T-helper 1 cell (primary cell): Measurements from ENCODE around the gene FBXO4.

Experiments used
- DNase-seq, 5 donors: peaks; one replicate each; pipeline ENCODE4 v3.0.0-alpha.2; 2012 to 2020
- total RNA-seq, 4 donors: gene quantifications; one replicate each; lab custom pipeline; 2026; lab: John Stamatoyannopoulos, UW

The FBXO4 gene, protein sequence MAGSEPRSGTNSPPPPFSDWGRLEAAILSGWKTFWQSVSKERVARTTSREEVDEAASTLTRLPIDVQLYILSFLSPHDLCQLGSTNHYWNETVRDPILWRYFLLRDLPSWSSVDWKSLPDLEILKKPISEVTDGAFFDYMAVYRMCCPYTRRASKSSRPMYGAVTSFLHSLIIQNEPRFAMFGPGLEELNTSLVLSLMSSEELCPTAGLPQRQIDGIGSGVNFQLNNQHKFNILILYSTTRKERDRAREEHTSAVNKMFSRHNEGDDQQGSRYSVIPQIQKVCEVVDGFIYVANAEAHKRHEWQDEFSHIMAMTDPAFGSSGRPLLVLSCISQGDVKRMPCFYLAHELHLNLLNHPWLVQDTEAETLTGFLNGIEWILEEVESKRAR
- 9.6 to 16.1 (median 10.9) reads per million in 4 donors for total RNA-seq

- peak; percentile 72 to 93 (median 81) for DNase-seq
Observed at GRCh38 chr5:41924872-41925554, at the start of gene FBXO4. Gene FBXO4 (plus strand): TSS chr5:41925281. CDS start chr5:41925310, 29 bp downstream.

GRCh38 chr5:41876678-41877077, 48.4 kb upstream of the FBXO4 start:
- no peak for DNase-seq

DNA sequence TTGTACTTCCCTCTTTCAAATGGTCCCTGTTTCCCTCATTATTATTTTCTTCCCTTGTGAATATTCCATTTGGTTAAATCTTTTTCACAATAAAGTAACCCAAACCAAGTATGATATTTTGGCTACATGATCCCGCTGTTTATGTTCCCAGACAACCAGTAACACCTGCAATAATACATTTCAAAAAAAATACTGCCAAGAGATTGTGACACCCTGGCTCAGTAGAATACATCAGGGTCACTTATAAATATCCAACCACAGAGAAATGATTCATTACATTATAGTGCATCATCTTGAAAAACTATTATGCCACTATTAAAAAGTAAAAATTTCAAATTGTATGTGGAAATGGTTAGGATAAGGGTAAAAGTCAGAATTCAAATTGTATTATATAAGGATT, 47.7 kb upstream of the FBXO4 start:
- DNase-seq, result no peak

- no peak for DNase-seq
Observed at GRCh38 chr5:41878173-41878572, 46.9 kb upstream of the FBXO4 start.

DNA sequence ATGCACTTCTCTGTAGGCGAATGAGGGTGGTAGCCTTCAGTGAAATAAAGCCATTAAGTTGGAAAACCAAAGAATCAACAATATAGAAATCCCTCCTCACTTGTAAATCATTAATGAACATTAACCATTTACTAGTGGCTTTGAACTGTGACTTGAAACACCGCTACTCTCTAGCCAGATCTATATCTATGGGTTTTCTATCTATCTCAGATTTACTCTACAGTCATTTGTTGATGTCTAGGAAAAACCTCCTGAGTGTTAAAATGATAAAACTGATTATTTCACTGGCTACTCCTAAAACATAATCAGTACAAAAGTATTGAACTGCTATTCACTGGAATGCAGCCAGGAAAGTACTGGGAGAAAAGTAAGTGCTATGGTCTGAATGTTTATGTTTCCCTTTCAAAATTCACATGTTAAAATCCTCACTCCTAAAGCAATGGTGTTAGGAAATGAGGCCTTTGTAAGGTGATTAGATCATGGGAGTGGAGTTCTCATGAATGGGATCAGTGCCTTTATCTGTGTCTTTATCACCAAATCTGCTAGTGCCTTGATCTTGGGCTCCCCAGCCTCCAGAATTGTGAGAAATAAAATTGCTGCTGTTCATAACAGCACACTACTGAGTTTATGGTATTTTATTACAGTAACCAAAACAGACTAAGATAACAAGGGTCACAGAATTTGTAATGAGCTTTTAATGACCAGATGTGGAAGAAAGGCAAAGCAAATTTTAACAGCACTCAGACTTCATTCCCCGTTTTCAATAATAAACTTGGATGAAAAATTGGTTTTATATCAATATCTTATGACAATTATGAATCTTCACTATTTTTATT, 46.2 kb upstream of the FBXO4 start:
- no peak for DNase-seq

DNA sequence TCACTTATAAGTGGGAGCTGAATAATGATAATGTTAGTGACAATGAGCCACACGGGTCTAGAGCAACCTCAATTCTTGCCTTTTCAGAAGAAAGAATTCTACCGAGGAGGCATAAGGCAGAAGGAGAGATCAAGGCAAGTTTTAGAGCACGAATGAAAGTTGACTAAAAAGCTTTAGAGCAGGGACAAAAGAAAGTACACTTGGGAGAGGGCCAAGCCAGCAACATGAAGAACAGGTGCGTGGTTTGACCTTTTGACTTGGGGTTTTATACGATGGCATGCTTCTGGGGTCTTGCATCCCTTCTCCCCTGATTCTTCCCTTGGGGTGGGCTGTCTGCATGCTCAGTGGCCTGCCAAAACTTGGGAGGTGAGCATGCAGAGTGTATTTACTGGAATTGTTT, 42.3 kb upstream of the FBXO4 start:
- no peak for DNase-seq

DNA sequence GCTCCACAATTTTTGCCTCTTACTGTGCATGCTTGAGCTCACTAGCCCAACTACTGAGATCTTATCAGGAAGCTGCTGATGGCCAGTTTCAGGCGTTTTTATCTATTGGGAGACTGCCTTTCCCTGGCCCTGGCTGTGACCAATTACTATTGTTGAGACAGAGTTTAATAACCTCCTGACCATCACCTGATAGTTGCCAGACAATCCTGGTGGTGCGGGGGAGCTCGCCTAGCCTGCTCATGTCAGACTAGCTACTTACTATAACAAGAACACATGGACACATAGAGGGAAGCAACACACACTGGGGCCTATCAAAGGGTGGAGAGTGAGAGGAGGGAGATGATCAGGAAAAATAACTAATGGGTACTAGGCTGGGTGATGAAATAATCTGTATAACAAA, 41.8 kb upstream of the FBXO4 start:
- no peak for DNase-seq

- no peak for DNase-seq
Observed at GRCh38 chr5:41883936-41884335, 41.1 kb upstream of the FBXO4 start.

- DNase-seq, result no peak
Observed at GRCh38 chr5:41885286-41885685, 39.8 kb upstream of the FBXO4 start.

DNA sequence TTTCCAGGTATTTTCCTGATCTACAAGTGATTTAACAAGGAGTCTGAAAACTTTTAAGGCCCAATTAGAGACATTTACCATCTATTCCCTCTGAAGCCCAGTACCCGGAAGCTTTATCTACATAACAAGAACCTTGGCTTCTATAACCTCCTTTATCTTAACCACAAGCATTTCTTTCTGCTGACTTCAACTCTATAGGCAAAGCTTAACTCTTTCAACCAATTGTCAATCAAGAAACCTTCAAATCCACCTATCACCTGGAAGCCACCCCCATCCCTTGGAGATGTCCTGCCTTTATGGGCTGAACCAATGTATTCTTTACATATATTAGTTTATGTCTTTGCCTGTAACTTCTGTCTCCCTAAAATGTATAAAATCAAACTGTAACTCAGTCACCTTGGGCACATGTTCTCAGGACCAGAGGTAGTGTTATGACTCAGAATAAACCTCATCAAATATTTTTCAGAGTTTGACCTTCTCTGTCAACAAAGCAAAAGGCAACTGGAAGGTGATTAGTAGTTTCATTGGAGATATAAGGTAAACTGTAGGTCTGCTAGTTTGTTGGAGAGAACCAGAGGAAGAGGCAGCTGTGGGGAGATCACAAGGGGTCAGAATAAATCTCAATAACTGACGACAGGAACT, 33.9 kb upstream of the FBXO4 start:
- no peak for DNase-seq

- DNase-seq, result no peak
Observed at GRCh38 chr5:41892031-41892430, 33.0 kb upstream of the FBXO4 start.

DNA sequence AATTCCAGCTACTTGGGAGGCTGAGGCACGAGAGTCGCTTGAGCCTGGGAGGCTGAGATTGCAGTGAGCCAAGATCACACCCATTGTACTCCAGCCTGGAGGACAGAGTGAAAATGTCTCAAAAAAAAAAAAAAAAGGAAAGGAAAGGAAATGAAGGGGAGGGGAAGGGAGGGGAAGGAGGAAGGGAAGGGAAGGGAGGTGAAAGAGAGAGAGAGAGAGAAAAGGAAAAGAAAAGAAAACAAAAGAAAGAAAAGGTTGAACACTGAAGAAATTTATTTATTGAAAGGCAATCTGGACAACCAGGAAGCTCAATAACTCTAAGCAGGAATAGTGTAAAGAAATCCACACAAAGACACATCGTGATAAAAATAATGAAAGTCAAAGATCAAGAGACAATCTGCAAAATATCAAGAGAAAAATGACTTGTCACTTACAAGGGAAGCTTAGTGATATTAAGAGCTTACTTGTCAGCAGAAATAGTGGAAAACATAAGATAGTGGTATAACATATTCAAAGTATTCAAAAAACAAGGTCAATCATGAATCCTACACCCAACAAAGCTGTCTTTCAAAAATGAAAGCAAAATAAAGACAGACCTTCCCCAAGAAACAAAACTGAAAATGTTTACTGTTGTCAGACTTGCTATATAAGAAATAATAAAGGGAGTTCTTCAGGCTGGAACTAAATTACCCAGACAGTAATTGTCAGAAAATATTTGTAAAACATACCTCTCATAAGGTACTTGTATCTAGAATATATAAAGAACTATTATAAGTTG, 31.8 kb upstream of the FBXO4 start:
- no peak for DNase-seq

GRCh38 chr5:41896230-41896629, 28.9 kb upstream of the FBXO4 start:
- no peak for DNase-seq

- no peak for DNase-seq
Observed at GRCh38 chr5:41903382-41903891, 21.6 kb upstream of the FBXO4 start.

- DNase-seq, result peak; percentile 92 to 99 (median 94)
Observed at GRCh38 chr5:41903892-41904799, 20.9 kb upstream of the FBXO4 start, which contains the start of gene RIMOC1. Gene RIMOC1 (plus strand): TSS chr5:41904344. CDS start chr5:41904368, 24 bp downstream.

- no peak for DNase-seq
Observed at GRCh38 chr5:41906151-41906550, 18.9 kb upstream of the FBXO4 start.

DNA sequence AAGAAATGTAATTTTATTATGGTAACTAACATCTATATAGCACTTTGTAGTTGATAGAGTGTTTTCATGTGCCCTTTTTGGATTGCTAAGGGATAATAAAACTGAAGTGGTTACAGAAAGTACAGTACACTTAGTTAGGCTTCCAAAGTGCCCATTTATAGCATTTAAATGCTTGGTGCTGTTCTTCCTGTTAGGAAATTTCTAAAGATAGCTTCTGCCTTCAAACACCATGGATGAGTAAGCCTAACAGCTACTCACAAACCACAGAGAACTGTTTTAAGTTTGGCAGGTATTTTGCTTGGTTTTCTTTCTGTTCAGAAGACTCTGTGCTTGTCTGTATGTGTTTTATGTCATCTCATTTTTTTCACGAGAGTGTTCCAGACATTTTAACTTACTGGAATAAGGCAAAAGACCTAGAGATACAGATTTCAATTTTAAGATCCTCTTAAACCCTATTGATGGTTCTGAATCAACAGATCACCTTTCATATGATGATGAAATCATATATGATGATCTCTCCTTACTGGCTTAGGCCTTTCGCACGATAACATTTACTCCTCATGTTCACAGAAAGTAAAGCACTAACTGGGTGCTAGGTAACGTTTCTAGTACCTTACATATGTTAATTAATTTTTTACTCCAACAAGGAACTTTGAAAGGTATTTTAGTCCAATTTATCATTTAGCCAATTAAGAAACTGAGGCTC, 16.6 kb upstream of the FBXO4 start:
- no peak for DNase-seq

DNA sequence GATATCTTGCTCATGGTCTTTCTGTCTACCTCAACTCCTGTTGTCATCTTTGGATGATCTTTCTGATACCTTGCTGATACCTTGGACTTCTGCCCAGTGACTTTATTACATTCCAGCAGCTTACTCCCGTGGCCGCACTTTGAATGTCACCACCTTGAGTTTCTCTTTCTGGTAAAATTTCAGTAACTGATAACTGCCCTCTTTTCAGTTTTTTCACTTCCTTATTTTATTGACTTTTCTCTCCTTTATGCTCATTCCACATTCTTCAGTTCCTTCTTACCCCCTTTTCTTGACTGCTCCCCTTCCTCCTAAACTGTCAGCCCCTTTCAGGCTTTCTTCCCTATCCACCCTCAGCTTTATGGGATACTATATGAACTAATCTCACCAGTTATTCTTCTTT, 7.0 kb upstream of the FBXO4 start:
- DNase-seq, result no peak

DNA sequence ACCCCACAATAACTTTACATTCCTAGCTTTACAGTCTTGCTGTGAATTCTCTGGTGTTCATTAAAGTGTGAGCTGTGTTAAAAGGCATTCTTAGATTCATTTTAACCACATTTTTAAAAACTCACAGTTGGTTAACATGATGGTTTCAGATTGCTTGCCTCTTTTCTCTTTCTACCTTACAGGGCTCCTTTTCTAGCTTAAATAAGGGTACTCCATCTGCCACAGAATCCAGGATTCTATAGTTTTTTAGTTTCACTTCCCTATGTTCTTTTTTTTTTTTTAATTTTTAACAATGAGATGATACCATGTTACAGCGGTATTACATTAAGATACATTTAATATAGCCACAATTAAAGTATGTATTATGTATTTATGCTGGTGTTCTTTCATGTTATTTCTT, 3.9 kb upstream of the FBXO4 start:
- DNase-seq, result no peak

- no peak for DNase-seq
Observed at GRCh38 chr5:41921874-41922273, 3.2 kb upstream of the FBXO4 start.
